SK-N-SH treated with all-trans-retinoic acid at 6 μM for 48 hours (cell line): ENCODE results near the gene AOX1.

Experiments
- ARNTL ChIP-seq: fragments of 450-650 bp; formaldehyde crosslinking; IDR thresholded peaks from 2 replicates; pipeline ENCODE4 v1.5.0; 2020; ENCODE audit warnings: low read depth, mild to moderate bottlenecking, moderate library complexity, borderline replicate concordance
- BACH2 ChIP-seq: fragments of 250-450 bp; sonication (Bioruptor Pico); IDR thresholded peaks from 2 replicates; pipeline ENCODE4 v1.9.0; 2021; ENCODE audit warnings: mild to moderate bottlenecking, borderline replicate concordance
- RARB ChIP-seq: fragments of 250-450 bp; sonication (Bioruptor Pico); IDR thresholded peaks from 2 replicates; pipeline ENCODE4 v1.8.0; 2021; ENCODE audit warnings: mild to moderate bottlenecking, moderate library complexity
- SNAI2 ChIP-seq: fragments of 250-450 bp; sonication (Bioruptor Pico); IDR thresholded peaks from 2 replicates; pipeline ENCODE4 v1.5.0; 2020; ENCODE audit warnings: mild to moderate bottlenecking, moderate library complexity
- TCF4 ChIP-seq: fragments of 250-450 bp; sonication (Bioruptor Pico); IDR thresholded peaks from 2 replicates; pipeline ENCODE4 v1.8.0; 2021; ENCODE audit warnings: mild to moderate bottlenecking, moderate library complexity, borderline replicate concordance
- TOX ChIP-seq: fragments of 250-450 bp; sonication (Bioruptor Pico); IDR thresholded peaks from 2 replicates; pipeline ENCODE4 v1.8.0; 2021; ENCODE audit warnings: mild to moderate bottlenecking, moderate library complexity, borderline replicate concordance
- ZC3H10 ChIP-seq: fragments of 250-450 bp; sonication (Bioruptor Pico); IDR thresholded peaks from 2 replicates; pipeline ENCODE4 v1.5.1; 2021; ENCODE audit warnings: mild to moderate bottlenecking, moderate library complexity
- ZFP3 ChIP-seq: fragments of 250-450 bp; sonication (Bioruptor Pico); IDR thresholded peaks from 2 replicates; pipeline ENCODE4 v1.5.0; 2020; ENCODE audit warnings: mild to moderate bottlenecking, moderate library complexity
- ZFP30 ChIP-seq: fragments of 450-650 bp; formaldehyde crosslinking; IDR thresholded peaks from 2 replicates; pipeline ENCODE4 v1.5.0; 2022; ENCODE audit warnings: mild to moderate bottlenecking, moderate library complexity
- ZNF8 ChIP-seq: fragments of 450-650 bp; formaldehyde crosslinking; IDR thresholded peaks from 2 replicates; pipeline ENCODE4 v1.5.0; 2020; ENCODE audit warnings: mild to moderate bottlenecking, moderate library complexity
- TF ChIP-seq, protein P1 (sequence below): fragments of 250-450 bp; sonication (Bioruptor Pico); IDR thresholded peaks from 2 replicates; pipeline ENCODE4 v1.8.0; 2021; ENCODE audit warnings: low read depth, mild to moderate bottlenecking, moderate library complexity, borderline replicate concordance
- TF ChIP-seq, protein P2 (sequence below): fragments of 250-450 bp; sonication (Bioruptor Pico); IDR thresholded peaks from 2 replicates; pipeline ENCODE4 v1.5.0; 2020; ENCODE audit warnings: mild to moderate bottlenecking, moderate library complexity
- TF ChIP-seq, protein P3 (sequence below): fragments of 250-450 bp; sonication (Bioruptor Pico); IDR thresholded peaks from 2 replicates; pipeline ENCODE4 v1.8.0; 2020; ENCODE audit warnings: mild to moderate bottlenecking, moderate library complexity, borderline replicate concordance
- TF ChIP-seq, protein P4 (sequence below): fragments of 250-450 bp; sonication (Bioruptor Pico); IDR thresholded peaks from 2 replicates; pipeline ENCODE4 v1.5.1; 2021; ENCODE audit warnings: mild to moderate bottlenecking, moderate library complexity

DNA sequence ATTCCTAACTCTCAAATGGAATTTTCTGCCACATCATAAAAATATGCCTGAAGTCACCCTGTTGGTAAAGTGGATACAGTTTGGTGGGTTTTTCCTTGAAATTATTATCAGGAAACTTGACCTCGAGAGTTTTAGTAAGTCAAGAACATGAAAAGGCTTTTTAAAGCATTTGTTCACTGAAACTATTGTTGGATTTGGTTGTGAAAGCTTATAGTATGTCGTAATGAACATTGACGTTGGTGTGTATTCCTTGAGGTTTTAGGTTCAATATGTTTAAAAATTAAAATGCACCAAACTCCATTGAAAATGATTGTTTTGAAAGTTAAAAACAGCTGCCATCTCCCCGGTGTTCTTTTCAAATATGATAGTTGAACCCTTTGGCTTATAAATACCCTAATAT lies 30.8 kb downstream of the AOX1 start:
- TF ChIP-seq, protein P1, sequence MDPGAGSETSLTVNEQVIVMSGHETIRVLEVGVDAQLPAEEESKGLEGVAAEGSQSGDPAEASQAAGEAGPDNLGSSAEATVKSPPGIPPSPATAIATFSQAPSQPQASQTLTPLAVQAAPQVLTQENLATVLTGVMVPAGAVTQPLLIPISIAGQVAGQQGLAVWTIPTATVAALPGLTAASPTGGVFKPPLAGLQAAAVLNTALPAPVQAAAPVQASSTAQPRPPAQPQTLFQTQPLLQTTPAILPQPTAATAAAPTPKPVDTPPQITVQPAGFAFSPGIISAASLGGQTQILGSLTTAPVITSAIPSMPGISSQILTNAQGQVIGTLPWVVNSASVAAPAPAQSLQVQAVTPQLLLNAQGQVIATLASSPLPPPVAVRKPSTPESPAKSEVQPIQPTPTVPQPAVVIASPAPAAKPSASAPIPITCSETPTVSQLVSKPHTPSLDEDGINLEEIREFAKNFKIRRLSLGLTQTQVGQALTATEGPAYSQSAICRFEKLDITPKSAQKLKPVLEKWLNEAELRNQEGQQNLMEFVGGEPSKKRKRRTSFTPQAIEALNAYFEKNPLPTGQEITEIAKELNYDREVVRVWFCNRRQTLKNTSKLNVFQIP, result no peak
- no peak for TF ChIP-seq SNAI2 (CRISPR knock-in tag)
- TF ChIP-seq ZFP3 (CRISPR knock-in tag), result no peak
- TF ChIP-seq, protein P2, sequence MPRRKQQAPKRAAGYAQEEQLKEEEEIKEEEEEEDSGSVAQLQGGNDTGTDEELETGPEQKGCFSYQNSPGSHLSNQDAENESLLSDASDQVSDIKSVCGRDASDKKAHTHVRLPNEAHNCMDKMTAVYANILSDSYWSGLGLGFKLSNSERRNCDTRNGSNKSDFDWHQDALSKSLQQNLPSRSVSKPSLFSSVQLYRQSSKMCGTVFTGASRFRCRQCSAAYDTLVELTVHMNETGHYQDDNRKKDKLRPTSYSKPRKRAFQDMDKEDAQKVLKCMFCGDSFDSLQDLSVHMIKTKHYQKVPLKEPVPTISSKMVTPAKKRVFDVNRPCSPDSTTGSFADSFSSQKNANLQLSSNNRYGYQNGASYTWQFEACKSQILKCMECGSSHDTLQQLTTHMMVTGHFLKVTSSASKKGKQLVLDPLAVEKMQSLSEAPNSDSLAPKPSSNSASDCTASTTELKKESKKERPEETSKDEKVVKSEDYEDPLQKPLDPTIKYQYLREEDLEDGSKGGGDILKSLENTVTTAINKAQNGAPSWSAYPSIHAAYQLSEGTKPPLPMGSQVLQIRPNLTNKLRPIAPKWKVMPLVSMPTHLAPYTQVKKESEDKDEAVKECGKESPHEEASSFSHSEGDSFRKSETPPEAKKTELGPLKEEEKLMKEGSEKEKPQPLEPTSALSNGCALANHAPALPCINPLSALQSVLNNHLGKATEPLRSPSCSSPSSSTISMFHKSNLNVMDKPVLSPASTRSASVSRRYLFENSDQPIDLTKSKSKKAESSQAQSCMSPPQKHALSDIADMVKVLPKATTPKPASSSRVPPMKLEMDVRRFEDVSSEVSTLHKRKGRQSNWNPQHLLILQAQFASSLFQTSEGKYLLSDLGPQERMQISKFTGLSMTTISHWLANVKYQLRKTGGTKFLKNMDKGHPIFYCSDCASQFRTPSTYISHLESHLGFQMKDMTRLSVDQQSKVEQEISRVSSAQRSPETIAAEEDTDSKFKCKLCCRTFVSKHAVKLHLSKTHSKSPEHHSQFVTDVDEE (CRISPR knock-in tag), result no peak
- no peak for TF ChIP-seq ZFP30 (CRISPR knock-in tag)
- no peak for TF ChIP-seq ZC3H10 (CRISPR knock-in tag)
- TF ChIP-seq, protein P3, sequence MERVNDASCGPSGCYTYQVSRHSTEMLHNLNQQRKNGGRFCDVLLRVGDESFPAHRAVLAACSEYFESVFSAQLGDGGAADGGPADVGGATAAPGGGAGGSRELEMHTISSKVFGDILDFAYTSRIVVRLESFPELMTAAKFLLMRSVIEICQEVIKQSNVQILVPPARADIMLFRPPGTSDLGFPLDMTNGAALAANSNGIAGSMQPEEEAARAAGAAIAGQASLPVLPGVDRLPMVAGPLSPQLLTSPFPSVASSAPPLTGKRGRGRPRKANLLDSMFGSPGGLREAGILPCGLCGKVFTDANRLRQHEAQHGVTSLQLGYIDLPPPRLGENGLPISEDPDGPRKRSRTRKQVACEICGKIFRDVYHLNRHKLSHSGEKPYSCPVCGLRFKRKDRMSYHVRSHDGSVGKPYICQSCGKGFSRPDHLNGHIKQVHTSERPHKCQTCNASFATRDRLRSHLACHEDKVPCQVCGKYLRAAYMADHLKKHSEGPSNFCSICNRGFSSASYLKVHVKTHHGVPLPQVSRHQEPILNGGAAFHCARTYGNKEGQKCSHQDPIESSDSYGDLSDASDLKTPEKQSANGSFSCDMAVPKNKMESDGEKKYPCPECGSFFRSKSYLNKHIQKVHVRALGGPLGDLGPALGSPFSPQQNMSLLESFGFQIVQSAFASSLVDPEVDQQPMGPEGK (CRISPR knock-in tag), result no peak
- no peak for TF ChIP-seq TOX (CRISPR knock-in tag)
- no peak for TF ChIP-seq ARNTL (CRISPR knock-in tag)
- TF ChIP-seq RARB (CRISPR knock-in tag), result no peak
- TF ChIP-seq, protein P4, sequence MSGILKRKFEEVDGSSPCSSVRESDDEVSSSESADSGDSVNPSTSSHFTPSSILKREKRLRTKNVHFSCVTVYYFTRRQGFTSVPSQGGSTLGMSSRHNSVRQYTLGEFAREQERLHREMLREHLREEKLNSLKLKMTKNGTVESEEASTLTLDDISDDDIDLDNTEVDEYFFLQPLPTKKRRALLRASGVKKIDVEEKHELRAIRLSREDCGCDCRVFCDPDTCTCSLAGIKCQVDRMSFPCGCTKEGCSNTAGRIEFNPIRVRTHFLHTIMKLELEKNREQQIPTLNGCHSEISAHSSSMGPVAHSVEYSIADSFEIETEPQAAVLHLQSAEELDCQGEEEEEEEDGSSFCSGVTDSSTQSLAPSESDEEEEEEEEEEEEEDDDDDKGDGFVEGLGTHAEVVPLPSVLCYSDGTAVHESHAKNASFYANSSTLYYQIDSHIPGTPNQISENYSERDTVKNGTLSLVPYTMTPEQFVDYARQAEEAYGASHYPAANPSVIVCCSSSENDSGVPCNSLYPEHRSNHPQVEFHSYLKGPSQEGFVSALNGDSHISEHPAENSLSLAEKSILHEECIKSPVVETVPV (CRISPR knock-in tag), result no peak
- no peak for TF ChIP-seq TCF4 (CRISPR knock-in tag)
- TF ChIP-seq BACH2 (CRISPR knock-in tag), result no peak
- no peak for TF ChIP-seq ZNF8 (CRISPR knock-in tag)
